DND-41 (cell line): ENCODE results near the gene SEC22A.

ENCODE experiments used
- ATAC-seq: fragments of 200-7000 bp; cut with Tn5 transposase; 3 replicates; pipeline ENCODE4 v1.9.1; 2021; ENCODE audit warnings: low read depth; ENCODE audit not compliant: insufficient read depth
- DNase-seq: peaks from one replicate; pipeline ENCODE4 v3.0.0-alpha.2; 2020
- H2AFZ ChIP-seq: 2 replicates; pipeline ENCODE4 v1.6.0; 2012; ENCODE audit warnings: low read depth, low read length
- H3K27ac ChIP-seq: 2 replicates; pipeline ENCODE4 v1.5.1; 2012; ENCODE audit warnings: low read length, inconsistent platforms
- H3K27me3 ChIP-seq: fragments of 200-600 bp; sonication (generic); 2 replicates; pipeline ENCODE4 v1.6.0; 2012; ENCODE audit warnings: low read length, mild to moderate bottlenecking, inconsistent platforms; ENCODE audit not compliant: insufficient read depth, poor library complexity
- H3K36me3 ChIP-seq: 2 replicates; pipeline ENCODE4 v1.5.1; 2012; ENCODE audit warnings: low read length, inconsistent platforms; ENCODE audit not compliant: insufficient read depth
- H3K4me1 ChIP-seq: 2 replicates; pipeline ENCODE4 v1.5.1; 2012; ENCODE audit warnings: mild to moderate bottlenecking, low read length; ENCODE audit not compliant: insufficient read depth
- H3K4me2 ChIP-seq: 2 replicates; pipeline ENCODE4 v1.6.0; 2012; ENCODE audit warnings: mild to moderate bottlenecking, moderate library complexity, low read length, inconsistent platforms; ENCODE audit not compliant: insufficient read depth
- H3K4me3 ChIP-seq, 2 experiments: fragments of 200-600 bp in 1 of 2; shearing (Covaris generic) in 1 of 2; 2 replicates each; pipeline ENCODE4 v1.5.1; 2012 to 2016; ENCODE audit warnings: inconsistent platforms in 2 of 2, low read length in 2 of 2, mild to moderate bottlenecking in 2 of 2, low read depth in 1 of 2, moderate library complexity in 1 of 2
- H3K79me2 ChIP-seq: 2 replicates; pipeline ENCODE4 v1.6.0; 2012; ENCODE audit warnings: low read length, inconsistent platforms; ENCODE audit not compliant: insufficient read depth
- H3K9ac ChIP-seq: 2 replicates; pipeline ENCODE4 v1.6.0; 2012; ENCODE audit warnings: low read depth, mild to moderate bottlenecking, inconsistent platforms, low read length, moderate library complexity
- H3K9me3 ChIP-seq: 2 replicates; pipeline ENCODE4 v1.5.1; 2012; ENCODE audit warnings: low read length, moderate library complexity, mild to moderate bottlenecking, inconsistent platforms; ENCODE audit not compliant: insufficient read depth, severe bottlenecking
- H4K20me1 ChIP-seq: 2 replicates; pipeline ENCODE4 v1.6.0; 2012; ENCODE audit warnings: low read length; ENCODE audit not compliant: insufficient read depth
- CTCF ChIP-seq: IDR thresholded peaks from 2 replicates; pipeline ENCODE4 v1.5.1; 2012; ENCODE audit warnings: borderline replicate concordance, low read length, moderate library complexity, mild to moderate bottlenecking; ENCODE audit not compliant: poor library complexity, severe bottlenecking; ENCODE audit errors: extremely low read depth
- EZH2 ChIP-seq: IDR thresholded peaks from 3 replicates; pipeline ENCODE4 v1.6.1; 2012; ENCODE audit warnings: borderline replicate concordance, low read depth, mild to moderate bottlenecking, moderate library complexity, low read length, inconsistent platforms; ENCODE audit not compliant: severe bottlenecking

The SEC22A gene

GRCh38 chr3:123267821-123268220 lies 66.1 kb downstream of the SEC22A start:
- no peaks in the 10 kb centered on the region for H4K20me1 ChIP-seq
- H3K4me2 ChIP-seq: no peak overlapping the region
- TF ChIP-seq CTCF (no peak), EZH2 (no peak)
- ATAC-seq: no peak
- no peak overlapping the region for H2AFZ ChIP-seq
- H3K27ac ChIP-seq: no peak overlapping the region
- H3K9ac ChIP-seq: no peak overlapping the region
- no peaks in the 10 kb centered on the region for H3K79me2 ChIP-seq
- H3K9me3 ChIP-seq: no peaks in the 10 kb centered on the region
- peaks cover 23% of the 10 kb centered on the region; the same call in 1 of the 2 replicates for H3K36me3 ChIP-seq
- no peak for DNase-seq
- no peak overlapping the region for H3K4me3 ChIP-seq
- H3K27me3 ChIP-seq: no peaks in the 10 kb centered on the region
- H3K4me1 ChIP-seq: no peaks in the 10 kb centered on the region

GRCh38 chr3:123270818-123271217 lies 69.1 kb downstream of the SEC22A start:
- ATAC-seq: no peak
- Histone ChIP-seq H3K4me1 (no peaks in the 10 kb centered on the region), H3K79me2 (no peaks in the 10 kb centered on the region), H3K4me2 (no peak overlapping the region), H3K9me3 (no peaks in the 10 kb centered on the region), H3K4me3 (no peak overlapping the region), H3K27ac (no peak overlapping the region), H4K20me1 (no peaks in the 10 kb centered on the region), H2AFZ (no peak overlapping the region), H3K9ac (no peak overlapping the region), H3K36me3 (peaks cover 19% of the 10 kb centered on the region; the same call in 1 of the 2 replicates), H3K27me3 (no peaks in the 10 kb centered on the region)
- DNase-seq: no peak
- no peak for TF ChIP-seq CTCF
- TF ChIP-seq EZH2: no peak

GRCh38 chr3:123271466-123272159 lies 69.9 kb downstream of the SEC22A start:
- TF ChIP-seq CTCF: no peak
- no peak for TF ChIP-seq EZH2

More at GRCh38 chr3:123271466-123272159, 69.9 kb downstream of the SEC22A start:
- H3K9ac ChIP-seq: no peak overlapping the region
- DNase-seq: no peak
- H3K79me2 ChIP-seq: no peaks in the 10 kb centered on the region
- no peak overlapping the region for H3K4me2 ChIP-seq
- no peaks in the 10 kb centered on the region for H3K4me1 ChIP-seq
- H3K9me3 ChIP-seq: no peaks in the 10 kb centered on the region
- H3K27ac ChIP-seq: no peak overlapping the region
- no peak for ATAC-seq
- peaks cover 18% of the 10 kb centered on the region; the same call in 1 of the 2 replicates for H3K36me3 ChIP-seq
- no peak overlapping the region for H3K4me3 ChIP-seq
- no peaks in the 10 kb centered on the region for H3K27me3 ChIP-seq
- no peaks in the 10 kb centered on the region for H4K20me1 ChIP-seq
- H2AFZ ChIP-seq: no peak overlapping the region
